GM10266 (cell line): ENCODE data around the gene HRH1.

Experiments
- DNase-seq: peaks from one replicate; pipeline ENCODE4 v3.0.0; 2012; ENCODE audit errors: extremely low spot score
- CTCF ChIP-seq: IDR thresholded peaks from 2 replicates; pipeline ENCODE4 v1.5.1; 2012; ENCODE audit warnings: mild to moderate bottlenecking, low read depth; ENCODE audit not compliant: control insufficient read depth, insufficient read depth; ENCODE audit errors: missing control alignments

The HRH1 gene

GRCh38 chr3:11276901-11277300, 122.6 kb downstream of the HRH1 start:
- TF ChIP-seq CTCF, result no peak
- no peak for DNase-seq

GRCh38 chr3:11282250-11283138, 128.2 kb downstream of the HRH1 start:
- no peak for DNase-seq
- TF ChIP-seq CTCF, result no peak

GRCh38 chr3:11283139-11283475, 128.8 kb downstream of the HRH1 start:
- DNase-seq, result no peak
- TF ChIP-seq CTCF, result no peak

GRCh38 chr3:11284011-11284410, 129.7 kb downstream of the HRH1 start:
- TF ChIP-seq CTCF, result no peak
- DNase-seq, result no peak

GRCh38 chr3:11285471-11285870, 131.2 kb downstream of the HRH1 start:
- DNase-seq, result no peak
- no peak for TF ChIP-seq CTCF

GRCh38 chr3:11287404-11287803, 133.1 kb downstream of the HRH1 start:
- DNase-seq, result no peak
- no peak for TF ChIP-seq CTCF

- no peak for TF ChIP-seq CTCF
- DNase-seq, result no peak
Observed at GRCh38 chr3:11288021-11288491, 133.8 kb downstream of the HRH1 start.
